ENCODE data around the gene AP2A2.
"Not testable (repeated sequence)": the region's sequence is repeated elsewhere in the genome, so short reads cannot be mapped to it uniquely, and the experiment has no call there.

AP2A2 gene

DNA sequence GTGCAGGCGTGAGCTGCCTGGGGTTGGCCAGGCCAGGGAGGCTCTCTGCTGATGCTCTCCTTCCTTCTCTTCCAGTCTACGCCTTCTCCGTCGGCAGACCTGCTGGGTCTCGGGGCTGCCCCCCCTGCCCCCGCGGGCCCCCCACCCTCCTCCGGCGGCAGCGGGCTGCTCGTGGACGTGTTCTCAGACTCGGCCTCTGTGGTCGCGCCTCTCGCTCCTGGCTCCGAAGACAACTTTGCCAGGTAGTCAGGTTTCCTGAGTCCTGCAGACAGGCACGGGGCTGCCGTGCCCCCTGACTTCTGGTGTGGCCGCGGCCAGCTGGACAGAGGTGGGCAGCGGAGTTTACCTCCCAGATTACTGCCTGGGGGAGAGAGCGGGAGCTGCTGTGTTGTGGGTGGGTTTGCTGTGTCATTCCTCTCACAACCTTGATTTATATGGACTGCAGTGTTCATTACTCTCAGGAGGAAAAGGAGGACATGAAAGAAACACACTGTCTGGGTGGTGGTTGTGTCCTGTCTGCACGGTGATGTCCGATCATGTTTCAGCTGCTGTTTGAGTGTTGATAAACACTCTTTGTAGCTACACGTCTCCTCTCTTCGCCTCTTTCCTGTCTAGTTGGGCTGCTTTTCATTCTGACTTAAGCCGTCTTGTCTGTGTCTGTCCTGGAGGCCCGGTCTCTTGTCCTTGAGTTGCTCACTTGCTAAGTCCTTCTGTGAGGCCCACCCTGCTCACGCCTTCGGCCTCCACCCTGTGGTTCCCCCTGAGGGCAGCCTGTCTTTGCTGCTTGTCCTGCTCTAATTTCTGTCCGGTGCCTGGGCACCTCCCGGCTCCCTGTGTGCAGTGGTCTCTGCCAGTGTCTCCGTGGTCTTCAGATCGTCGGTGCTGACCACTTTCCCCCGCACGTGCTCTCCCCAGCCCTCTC, 74.9 kb downstream of the AP2A2 start:
- no peak for DNase-seq

DNA sequence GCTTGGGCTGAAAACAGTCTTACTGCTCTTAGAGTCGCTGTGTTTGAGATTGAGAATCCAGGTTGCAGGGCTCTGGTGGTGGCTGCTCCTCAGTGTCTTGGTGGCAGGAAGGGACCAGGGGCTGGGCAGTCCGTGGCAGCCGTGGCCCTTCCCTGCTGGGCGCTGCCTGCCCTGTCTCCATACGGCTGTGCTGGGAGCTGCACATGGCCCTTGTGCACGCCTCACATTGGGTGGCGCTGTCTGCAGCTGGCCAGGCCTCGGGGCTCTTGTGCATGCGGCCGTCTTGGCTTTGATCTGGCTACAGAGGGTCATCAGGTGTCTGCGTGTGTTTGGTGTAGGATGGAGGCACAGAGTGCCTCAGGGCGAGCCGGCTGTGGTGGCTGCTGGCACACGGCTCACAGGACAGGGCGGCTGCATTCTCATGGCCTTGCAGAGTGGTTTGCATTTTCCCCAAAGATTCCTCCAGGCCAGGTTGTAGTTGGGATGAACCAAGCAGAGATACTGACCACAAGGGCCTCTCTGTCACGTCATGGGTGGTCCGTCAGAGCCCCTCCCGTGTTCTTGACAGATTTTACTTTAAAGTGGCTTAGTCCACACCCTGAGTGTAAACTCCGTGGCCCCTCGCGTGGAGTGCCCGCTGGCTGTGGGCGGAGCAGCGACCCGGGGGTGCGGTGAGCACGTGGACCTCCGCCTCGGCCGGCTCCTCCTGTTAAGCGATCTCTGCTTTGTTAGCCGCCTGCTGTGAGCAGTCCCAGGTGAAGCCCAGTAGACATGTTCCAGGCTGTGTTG, 76.1 kb downstream of the AP2A2 start:
- DNase-seq = no peak

DNA sequence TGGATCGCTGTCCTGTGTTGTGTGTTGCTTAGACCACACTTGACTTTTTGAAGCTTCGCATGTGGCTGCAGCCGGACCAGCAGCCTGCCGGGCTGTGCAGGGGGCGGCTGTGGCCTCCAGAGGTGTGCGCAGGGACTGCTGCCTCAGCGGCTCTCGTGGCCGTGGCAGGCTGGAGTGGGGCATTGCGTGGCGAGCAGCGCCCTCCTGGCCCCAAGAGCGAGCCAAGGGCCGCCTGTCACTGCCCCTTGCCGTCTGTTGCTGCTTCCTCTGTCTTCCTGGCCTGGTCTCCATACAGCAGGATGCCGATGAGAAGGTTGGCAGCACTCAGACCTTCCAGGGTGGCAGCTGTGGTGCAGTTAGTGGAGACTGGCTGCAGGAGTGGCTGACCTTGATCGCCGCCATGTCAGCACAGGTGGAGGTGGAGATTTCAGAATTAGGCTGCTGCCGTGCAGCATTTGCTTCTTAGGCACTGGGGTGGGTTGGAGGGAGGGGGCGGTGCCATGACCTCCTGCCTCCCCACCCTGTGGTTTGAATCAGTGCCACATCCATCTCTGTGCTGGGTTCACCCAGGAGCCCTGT, 76.8 kb downstream of the AP2A2 start:
- DNase-seq = no peak

DNA sequence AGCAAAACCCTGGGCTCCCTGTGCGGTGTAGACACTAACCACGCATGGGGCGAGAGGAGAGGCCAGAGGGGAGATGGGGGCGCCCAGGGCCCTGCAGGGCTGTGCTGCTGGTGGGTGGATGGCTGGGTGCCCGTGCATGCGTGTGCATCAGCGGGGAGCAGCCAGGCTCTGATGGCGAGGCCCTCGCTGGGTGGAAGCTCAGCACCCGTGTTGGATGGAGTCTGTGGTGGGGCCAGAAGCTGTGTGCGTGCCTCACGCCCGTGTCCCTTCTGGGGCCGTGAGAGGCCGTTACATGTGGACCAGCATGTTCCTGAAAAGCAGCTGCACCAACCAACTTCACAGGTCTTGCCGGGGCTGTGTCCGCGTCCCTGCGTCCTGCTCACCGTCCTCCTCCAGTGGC, 77.5 kb downstream of the AP2A2 start:
- DNase-seq = no peak

DNA sequence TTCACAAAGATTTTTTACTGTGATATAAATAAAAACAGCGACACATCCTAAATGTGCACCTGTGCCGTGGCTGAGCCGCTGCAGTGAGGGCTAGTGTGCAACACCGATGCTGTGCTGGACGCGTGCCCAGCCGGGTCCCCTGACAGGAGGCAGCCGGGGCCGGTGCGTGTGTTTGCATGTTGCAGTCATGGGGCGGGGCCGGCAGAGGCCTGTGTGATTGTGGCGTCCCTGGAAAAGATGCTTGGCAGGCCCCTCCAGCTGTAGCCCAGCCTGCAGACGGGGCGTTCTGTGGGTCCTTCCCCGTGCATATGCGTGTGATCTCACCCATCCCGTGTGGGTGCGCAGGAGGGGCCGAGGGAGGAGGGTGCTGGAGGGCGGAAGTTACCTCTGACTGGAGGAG, 80.3 kb downstream of the AP2A2 start:
- DNase-seq = no peak

DNA sequence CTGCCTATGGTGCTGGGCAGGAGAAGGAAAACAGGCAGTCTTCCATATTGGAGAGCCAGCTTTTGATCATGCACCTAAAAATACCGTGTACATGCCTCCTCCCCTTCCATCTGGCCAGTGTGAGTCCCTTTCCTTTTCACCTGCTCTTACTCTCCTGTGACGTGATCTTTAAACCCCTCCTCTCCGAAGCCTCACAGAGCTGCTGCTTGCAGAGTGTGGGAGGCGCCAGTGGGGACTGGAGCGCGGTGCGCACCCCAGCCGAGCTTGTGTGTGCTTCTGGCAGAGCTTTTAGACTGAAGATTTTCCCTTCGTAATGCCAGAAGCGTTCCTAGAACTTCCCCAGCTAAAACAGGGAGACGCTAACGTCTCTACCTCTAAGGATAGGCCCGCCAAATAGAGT, 81.1 kb downstream of the AP2A2 start:
- no peak for DNase-seq

DNA sequence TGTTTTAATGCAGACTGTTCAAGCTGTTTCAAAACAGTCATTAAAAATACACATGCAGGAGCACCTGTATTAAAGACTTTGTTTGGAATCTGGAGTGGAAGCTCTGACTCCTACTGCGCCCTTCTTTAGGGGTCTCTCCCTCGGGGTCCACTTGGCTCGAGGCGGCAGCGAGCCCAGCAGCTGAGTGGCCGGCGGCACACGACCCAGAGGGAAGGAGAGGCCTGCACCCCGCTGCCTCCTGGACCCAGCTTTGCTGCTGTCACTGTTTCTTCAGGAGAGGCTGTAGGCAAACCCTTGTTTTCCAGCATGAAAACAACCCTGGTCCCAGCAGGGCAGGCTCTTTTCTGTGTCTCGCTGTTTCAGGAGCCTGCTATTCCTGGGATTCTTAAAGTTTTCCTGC, 81.6 kb downstream of the AP2A2 start:
- no peak for DNase-seq

DNA sequence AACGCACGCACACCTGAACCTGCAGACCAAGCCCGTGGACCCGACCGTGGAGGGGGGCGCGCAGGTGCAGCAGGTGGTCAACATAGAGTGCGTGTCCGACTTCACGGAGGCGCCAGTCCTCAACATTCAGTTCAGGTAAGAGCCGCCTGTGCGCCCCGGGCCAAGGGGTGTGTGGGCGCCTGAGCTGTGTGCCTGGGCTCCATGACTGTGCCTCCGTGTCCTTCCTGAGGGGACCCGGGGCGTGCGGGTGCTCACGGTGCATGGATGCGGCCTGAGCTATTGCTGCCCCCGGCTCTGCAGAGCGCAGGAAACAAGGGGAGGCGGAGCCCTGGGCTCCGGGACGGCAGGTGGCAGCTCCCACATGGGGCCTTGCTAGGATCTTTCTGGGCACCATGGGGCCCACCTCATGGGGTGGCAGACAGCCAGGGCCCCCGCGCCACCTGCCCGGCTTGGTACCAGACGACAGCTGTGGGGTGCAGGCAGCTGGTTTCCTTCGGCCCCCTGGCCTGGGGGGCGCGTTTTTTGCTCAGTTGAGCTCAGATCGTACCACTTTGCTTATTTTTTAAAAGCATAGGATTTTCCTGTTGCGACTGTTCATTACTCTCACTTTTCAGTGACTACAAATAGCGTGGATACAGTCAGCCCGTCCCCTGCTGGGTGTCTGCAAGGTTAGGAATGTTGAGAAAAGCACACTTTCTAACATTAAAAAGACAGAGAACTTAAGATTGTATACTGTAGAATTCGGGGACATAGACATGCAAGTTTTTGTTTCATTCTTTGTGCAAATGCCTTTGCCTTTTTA, 82.5 kb downstream of the AP2A2 start:
- DNase-seq = no peak

DNA sequence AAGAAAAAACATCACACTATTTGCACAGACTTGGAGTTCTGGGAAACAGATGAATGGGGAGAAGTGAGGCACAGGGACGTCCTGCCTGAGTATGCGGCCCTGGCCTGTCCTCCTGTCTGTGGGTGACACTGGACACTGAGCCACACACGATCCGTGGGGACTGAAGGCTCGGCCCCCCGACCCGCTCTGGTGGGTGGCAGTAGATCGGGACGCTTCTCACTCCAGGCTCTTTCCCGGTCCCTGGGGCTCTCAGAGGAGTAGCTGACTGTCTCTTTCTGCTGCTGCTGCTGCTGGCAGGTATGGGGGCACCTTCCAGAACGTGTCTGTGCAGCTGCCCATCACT, 83.1 kb downstream of the AP2A2 start:
- DNase-seq = no peak

DNA sequence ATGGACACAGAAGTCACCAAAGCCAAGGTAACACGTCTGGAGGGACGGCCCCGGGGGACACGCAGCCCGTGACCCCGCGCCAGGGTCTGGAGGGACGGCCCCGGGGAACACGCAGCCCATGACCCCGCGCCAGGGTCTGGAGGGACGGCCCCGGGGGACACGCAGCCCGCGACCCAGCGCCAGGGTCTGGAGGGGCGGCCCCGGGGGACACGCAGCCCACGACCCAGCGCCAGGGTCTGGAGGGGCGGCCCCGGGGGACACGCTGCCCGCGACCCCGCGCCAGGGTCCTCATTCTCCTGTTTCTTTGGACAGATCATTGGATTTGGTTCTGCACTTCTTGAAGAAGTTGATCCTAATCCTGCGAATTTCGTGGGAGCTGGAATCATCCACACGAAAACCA, 83.7 kb downstream of the AP2A2 start:
- no peak for DNase-seq

DNA sequence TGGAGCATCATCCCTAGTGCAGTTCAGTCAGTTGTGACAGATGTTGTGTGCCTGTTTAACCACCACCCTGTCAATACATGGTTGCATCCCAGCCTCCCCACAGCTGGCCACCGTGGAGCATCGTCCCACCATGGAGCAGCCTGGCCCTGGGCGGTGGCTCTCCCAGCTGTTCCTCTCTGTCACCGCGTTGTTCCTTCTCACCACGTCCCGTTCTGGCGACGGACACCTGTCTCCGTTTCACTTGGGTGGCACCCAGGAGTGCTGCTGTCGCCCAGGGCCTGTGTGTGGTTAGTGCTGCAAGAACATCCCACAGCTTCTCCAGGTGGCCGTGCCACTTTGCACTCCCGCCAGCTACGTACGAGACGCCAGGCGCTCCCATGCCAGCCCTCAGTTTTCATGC, 84.3 kb downstream of the AP2A2 start:
- no peak for DNase-seq

DNA sequence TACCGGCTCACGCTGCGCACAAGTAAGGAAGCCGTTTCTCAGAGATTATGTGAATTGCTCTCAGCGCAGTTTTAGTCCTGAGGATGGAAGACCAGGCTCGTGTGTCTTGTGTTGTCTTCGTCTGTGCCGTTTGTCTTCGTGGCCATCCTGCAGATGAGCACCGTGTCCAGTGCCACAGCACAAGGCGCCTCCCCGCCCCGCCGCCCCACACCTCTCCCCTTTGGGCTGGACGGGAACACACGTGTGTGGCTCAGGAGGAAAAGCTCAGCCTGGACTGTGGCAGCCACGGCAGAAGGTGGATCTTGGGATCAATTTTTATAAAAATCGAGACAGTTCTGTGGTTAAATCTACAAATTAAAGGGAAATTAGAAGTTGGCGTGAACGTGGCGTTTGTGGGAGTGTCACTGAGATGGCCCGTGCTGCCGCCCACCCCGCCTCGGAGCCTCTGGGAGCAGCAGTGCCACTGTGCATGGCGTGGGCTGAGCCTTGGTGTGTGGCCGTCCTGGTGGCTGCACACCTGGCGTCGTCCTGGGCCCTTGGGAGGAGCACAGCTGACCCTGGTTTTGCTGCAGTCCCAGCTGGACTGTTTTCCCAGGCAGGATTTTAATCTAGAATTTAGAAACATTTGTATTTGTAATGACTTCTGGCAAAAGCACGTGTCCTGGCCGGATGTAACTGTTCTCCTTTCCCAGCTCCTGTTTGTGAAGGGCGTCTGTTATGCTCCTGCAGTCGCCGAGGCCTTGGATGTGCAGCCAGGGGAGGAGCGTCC, 85.1 kb downstream of the AP2A2 start:
- no peak for DNase-seq

DNA sequence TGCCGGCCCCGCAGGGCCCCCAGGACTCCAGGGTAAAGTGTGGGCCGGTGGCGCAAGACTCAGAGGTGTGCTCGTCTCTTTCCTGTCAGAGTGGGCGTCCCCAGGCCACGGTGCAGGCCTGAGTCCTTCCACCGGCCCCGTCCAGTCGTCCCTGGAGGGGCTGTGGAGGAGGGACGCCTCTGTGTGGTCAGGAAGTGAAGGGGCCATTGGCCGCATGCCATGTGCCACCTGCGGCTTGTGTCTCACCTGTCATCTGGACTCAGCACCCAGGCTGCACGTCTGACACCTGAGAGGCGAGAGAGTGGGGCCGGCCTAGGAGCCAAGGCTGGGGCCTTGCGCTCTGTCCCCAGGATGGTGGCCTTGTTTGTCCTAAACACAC, 85.6 kb downstream of the AP2A2 start:
- no peak for DNase-seq

DNA sequence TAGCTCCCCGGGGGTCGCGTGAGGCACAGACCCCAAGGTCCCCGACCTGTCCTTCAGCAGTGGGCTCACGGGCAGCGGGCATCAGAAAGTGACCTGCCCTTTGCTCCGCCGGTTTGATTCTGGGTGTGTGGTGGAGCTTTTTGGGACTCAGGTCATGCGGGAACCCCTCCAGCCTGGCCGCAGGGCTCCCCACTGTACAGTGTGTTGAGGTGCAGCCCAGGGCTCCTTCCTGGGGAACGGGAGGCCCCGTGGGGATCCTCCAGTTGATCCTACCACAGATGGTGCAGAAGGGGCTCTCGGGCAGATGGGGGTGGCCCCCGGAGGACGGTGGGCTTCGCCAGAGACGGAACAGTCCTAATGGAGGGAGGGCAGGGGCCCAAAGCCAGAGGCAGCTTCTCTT, 86.6 kb downstream of the AP2A2 start:
- DNase-seq = no peak

DNA sequence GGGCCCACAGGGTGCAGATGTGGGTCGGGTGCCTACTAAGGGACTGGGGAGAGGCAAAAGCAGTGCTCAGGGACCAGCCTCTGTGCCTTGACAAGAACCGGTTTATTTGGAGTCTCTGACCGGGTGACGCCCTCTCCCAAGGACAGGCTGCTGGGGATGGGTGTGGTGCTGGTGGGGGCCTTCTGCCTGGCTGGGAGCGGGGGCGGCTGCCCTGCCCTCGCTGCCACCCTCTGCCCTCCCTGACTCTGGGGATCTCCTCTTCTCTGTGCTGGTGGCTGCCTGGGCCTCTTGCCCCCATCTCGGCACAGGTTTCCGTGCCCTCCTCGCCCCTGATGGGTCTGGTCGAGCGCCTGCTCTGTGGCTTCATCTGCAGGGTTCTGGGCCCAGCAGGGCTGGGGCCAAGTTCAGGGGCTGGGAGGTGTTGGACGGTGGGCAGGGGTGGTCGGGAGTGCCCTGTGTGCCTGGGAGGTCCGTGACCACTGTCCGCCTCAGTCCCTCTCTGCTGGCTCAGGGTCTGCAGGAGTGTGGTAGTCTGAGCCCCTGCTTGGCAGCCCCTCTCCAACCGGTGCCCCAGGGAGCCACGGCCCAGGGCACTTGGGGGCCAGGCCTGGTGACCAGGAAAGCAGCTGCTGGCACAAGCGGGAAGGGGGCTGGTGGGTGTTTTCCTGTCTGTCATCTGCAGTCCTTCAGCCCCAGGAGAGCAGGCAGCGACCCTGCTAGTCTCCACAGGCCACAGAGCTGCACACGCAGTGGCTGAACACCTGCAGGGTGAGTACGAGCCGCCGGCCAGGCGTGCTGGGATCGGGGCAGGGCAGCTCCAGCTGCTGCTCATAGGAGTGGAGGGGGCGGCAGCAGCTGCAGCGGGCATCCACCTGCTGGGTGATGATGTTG, 87.3 kb downstream of the AP2A2 start:
- no peak for DNase-seq

DNA sequence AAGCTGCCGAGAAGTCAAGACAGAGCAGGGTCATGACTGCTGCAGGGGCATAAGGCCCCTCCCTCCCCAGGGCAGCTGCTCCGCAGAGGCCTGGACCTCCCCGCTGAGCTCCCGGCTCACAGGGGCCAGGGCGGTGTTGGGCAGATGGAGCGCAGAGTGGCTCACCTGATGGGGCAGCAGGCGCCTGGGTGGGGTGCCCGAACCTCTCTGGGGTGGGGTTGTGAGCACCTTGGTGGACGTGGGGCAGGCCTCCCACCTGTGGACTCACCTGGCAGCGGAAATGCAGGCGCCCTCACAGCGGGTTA, 87.9 kb downstream of the AP2A2 start:
- DNase-seq = no peak

DNA sequence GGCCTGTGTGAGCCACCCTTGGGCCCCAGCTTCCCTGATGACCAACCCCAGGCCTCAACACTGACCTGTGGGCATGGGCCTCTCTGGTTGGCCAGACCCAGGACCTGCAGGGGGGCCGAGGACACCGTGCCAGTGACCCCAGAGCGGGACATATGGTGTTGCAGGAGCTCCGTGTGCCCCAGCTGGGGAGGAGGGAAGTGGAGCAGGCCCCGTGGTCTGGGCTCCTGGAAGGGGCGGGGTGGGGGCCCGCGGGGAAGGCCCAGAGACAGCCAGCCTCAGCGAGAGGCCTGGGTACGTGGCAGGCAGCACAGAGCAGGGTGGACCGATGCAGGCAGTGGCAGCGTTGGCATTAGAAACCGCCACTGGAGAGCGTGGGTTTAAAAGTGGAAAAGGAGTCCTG, 88.6 kb downstream of the AP2A2 start:
- DNase-seq = no peak

DNA sequence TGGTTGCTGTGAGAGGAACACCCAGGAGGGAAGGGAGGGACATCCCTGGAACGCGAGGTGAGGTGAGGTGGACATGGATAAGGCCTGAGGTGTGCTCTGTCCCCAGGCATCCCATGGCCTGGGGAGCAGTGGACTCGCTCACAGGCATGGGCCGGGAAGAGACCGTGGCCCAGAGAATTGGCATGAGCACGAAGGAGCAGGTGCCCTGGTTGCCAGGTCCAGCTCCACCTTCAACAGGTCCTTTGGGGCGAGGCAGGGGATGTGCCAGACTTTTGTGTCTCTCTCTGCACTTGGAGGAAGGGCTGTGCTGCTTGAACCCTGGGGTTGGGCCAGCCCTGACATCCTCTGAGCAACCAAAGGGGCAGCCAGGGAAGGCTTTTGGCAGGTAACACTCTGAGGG, 89.4 kb downstream of the AP2A2 start:
- DNase-seq = no peak

DNA sequence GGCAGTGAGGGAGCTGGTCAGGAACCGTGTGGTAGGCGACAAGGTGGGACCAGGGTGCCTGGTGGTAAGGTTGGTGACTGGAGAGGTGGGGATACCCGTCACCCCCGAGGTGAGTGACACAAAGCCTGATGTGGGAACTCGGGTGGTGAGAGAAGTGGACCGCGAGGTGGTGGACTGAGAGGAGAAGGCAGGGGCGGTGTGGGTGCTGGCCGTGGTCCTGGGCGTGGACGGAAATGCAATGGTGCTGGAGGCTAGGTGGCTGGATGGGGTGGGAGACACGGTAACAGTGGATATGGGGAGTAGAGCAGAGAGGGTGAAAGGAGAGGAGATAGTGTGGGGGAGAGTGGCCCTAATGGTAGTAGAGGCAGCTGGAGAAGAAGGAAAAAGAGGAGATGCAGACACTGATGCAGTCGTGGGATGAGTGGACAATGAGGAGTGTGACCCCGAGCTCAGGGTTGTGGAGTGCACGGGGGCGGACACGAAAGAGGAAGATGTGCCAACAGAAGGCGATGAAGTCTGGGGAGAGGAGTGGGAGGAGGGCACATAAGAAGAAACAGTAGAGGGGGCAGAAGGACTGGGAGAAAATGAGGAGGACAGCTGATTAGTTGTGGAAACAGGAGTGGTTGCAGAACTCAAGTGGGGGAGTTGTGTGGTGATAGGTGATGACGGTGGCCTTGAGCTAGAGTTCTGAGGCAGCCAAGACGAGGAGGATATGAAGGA, 90.3 kb downstream of the AP2A2 start:
- no peak for DNase-seq

DNA sequence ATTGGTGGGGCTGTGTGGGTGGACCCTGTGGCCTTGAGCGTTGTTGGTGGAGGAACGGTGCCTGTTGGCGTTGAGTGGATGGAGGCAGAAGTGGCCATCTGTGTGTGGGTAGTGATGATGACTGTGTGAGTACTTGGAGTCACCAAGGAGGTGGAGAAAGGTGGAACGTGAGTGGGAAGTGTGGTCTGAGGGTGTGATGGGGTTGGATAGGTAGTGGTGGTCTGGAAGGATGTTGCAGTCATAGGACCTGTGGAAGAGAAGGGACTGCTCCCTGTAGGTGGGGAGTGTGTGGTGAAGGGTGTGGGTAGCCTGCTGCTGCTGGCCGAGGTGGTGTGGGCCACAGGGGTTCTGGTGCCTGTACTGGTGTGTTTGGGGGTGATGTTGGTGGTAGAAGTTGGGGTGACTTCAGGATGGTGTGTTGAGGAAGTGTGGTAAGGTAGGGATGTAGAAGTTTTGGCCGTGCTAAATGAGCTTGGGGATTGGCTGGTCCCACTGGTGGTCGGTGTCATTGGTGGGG, 91.0 kb downstream of the AP2A2 start:
- DNase-seq = not testable (repeated sequence)
